ENCODE results near the gene TAS2R30. TPM values are rescaled to one million over a fixed set of nuclear protein-coding genes. Genes with fewer than 3 reads are reported as not detected.
"Not testable (repeated sequence)": the region's sequence is repeated elsewhere in the genome, so short reads cannot be mapped to it uniquely, and the experiment has no call there.

The TAS2R30 gene
- total RNA-seq, 1 experiment from 2014 or later, result 0.66 TPM

DNA sequence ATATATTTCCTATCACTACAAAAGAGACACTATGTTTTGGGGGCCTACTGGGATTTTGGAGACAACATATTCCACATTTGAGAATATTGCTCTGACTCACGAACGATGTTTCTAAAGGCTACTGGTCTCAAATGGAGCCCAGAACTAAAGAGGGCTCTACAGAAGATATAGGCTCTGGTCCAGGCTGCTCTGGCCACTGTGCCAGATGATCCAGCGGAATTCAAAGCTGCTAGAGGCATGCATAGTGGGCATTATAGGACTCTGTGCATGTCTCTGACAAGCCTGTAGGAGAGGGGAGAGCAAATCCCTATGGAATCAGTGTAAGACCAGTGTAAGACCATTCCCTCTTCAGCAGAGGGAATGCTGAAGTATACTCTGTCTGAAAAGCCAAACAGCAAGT, 4.1 kb downstream of the TAS2R30 start:
- DNase-seq (no peak), ATAC-seq (no peak)
- Histone ChIP-seq H2AFZ (ENCODE audit: low read length) (no peak overlapping the region), H3K4me1 (ENCODE audit: insufficient read depth, low read length) (no peaks in the 10 kb centered on the region), H3K9me3 (ENCODE audit: low read length) (no peaks in the 10 kb centered on the region), H3K4me2 (ENCODE audit: low read length) (no peak overlapping the region), H3K9ac (ENCODE audit: low read length) (no peak overlapping the region), H3K9me2 (replicated peaks; ENCODE audit: low read length) (no peaks in the 10 kb centered on the region), H4K20me1 (ENCODE audit: low read length) (no peaks in the 10 kb centered on the region), H3K79me2 (ENCODE audit: low read length) (peaks cover 3% of the 10 kb centered on the region; the same call in 1 of the 2 replicates), H3F3A (ENCODE audit: low read length, unreplicated experiment) (no peaks in the 10 kb centered on the region), H3K27me3 (ENCODE audit: low read length) (no peaks in the 10 kb centered on the region), H3K27ac (ENCODE audit: low read length) (no peak overlapping the region), H3K36me3 (ENCODE audit: low read depth, low read length) (no peaks in the 10 kb centered on the region), H3K4me3 (ENCODE audit: low read length) (no peak overlapping the region)
- intact Hi-C loops (cut with micrococcal nuclease), result no loop called here
- POLR2A ChIA-PET (ENCODE audit: unreplicated experiment), result no interaction called here
- CTCF ChIA-PET, result no interaction called here
- BruUV-seq (replicated peaks), result no TSS peak
- TF ChIP-seq EZH2phosphoT487 (IDR thresholded peaks at IDR 0.05; ENCODE audit: borderline replicate concordance, low read length) (no peak), EZH2 (IDR thresholded peaks at IDR 0.05; ENCODE audit: low read length, unreplicated experiment) (no peak)
- TF ChIP-seq, protein P1, sequence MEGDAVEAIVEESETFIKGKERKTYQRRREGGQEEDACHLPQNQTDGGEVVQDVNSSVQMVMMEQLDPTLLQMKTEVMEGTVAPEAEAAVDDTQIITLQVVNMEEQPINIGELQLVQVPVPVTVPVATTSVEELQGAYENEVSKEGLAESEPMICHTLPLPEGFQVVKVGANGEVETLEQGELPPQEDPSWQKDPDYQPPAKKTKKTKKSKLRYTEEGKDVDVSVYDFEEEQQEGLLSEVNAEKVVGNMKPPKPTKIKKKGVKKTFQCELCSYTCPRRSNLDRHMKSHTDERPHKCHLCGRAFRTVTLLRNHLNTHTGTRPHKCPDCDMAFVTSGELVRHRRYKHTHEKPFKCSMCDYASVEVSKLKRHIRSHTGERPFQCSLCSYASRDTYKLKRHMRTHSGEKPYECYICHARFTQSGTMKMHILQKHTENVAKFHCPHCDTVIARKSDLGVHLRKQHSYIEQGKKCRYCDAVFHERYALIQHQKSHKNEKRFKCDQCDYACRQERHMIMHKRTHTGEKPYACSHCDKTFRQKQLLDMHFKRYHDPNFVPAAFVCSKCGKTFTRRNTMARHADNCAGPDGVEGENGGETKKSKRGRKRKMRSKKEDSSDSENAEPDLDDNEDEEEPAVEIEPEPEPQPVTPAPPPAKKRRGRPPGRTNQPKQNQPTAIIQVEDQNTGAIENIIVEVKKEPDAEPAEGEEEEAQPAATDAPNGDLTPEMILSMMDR (conservative IDR thresholded peaks at IDR 0.05; ENCODE audit: low read depth, low read length), result no peak

DNA sequence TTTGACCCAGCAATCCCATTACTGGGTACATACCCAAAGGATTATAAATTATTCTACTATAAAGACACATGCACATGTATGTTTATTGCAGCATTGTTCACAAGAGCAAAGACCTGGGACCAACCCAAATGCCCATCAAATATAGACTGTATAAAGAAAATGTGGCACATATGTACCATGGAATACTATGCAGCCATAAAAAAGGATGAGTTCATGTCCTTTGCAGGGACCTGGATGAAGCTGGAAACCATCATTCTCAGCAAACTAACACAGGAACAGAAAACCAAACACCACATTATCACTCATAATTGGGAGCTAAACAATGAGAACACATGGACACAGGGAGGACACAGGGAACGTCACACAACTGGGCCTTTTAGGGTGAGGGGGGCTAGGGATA, 20.3 kb downstream of the TAS2R30 start:
- H3K27ac ChIP-seq (ENCODE audit: low read length); ATAC-seq; H3K4me2 ChIP-seq (ENCODE audit: low read length); H3K9me2 ChIP-seq (replicated peaks; ENCODE audit: low read length); intact Hi-C loops (cut with micrococcal nuclease); DNase-seq; H3K4me3 ChIP-seq (ENCODE audit: low read length); H3K9ac ChIP-seq (ENCODE audit: low read length); CTCF ChIA-PET; H3K36me3 ChIP-seq (ENCODE audit: low read depth, low read length); BruUV-seq (replicated peaks); H3K9me3 ChIP-seq (ENCODE audit: low read length); H3F3A ChIP-seq (ENCODE audit: low read length, unreplicated experiment); H2AFZ ChIP-seq (ENCODE audit: low read length); H3K4me1 ChIP-seq (ENCODE audit: insufficient read depth, low read length); POLR2A ChIA-PET (ENCODE audit: unreplicated experiment); H3K27me3 ChIP-seq (ENCODE audit: low read length); H4K20me1 ChIP-seq (ENCODE audit: low read length): not testable (repeated sequence)
- peaks cover 36% of the 10 kb centered on the region for H3K79me2 ChIP-seq (ENCODE audit: low read length)

DNA sequence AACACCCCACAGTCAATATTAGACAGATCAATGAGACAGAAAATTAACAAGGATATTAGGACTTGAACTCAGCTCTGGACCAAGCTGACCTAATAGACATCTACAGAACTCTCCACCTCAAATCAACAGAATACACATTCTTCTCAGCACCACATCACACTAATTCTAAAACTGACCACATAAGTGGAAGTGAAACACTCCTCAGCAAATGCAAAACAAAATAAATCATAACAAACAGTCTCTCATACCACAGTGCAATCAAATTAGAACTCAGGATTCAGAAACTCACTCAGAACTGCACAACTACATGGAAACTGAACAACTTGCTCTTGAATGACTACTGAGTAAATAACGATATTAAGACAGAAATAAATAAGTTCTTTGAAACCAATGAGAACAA, 23.2 kb downstream of the TAS2R30 start:
- ATAC-seq; H3K36me3 ChIP-seq (ENCODE audit: low read depth, low read length); H3K9me2 ChIP-seq (replicated peaks; ENCODE audit: low read length); H3F3A ChIP-seq (ENCODE audit: low read length, unreplicated experiment); H3K4me3 ChIP-seq (ENCODE audit: low read length); POLR2A ChIA-PET (ENCODE audit: unreplicated experiment); intact Hi-C loops (cut with micrococcal nuclease); BruUV-seq (replicated peaks); H3K4me2 ChIP-seq (ENCODE audit: low read length); DNase-seq; H3K4me1 ChIP-seq (ENCODE audit: insufficient read depth, low read length); H3K9me3 ChIP-seq (ENCODE audit: low read length); H3K27ac ChIP-seq (ENCODE audit: low read length); CTCF ChIA-PET; H3K9ac ChIP-seq (ENCODE audit: low read length); H4K20me1 ChIP-seq (ENCODE audit: low read length); H3K27me3 ChIP-seq (ENCODE audit: low read length); H2AFZ ChIP-seq (ENCODE audit: low read length): not testable (repeated sequence)
- H3K79me2 ChIP-seq (ENCODE audit: low read length), result peaks cover 38% of the 10 kb centered on the region

DNA sequence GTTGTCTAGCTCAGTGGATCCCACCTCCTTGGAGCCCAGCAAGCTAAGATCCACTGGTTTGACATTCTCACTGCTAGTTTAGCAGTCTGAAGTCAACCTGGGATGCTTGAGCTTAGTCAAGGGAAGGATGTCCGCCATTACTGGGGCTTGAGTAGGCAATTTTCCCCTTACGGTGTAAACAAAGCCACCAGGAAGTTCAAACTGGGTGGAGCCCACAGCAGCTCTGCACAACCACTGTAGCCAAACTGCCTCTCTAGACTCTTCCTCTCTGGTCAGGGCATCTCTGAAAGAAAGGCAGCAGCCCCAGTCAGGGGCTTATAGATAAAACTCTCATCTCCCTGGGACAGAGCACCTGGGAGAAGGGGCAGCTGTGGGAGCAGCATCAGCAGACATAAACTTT, 25.6 kb downstream of the TAS2R30 start:
- Histone ChIP-seq H2AFZ (ENCODE audit: low read length) (no peak overlapping the region), H3K9me3 (ENCODE audit: low read length) (no peaks in the 10 kb centered on the region), H3K4me1 (ENCODE audit: insufficient read depth, low read length) (no peaks in the 10 kb centered on the region), H3K79me2 (ENCODE audit: low read length) (peaks cover 18% of the 10 kb centered on the region; the same call in 1 of the 2 replicates), H4K20me1 (ENCODE audit: low read length) (no peaks in the 10 kb centered on the region), H3F3A (ENCODE audit: low read length, unreplicated experiment) (no peaks in the 10 kb centered on the region), H3K27me3 (ENCODE audit: low read length) (no peaks in the 10 kb centered on the region), H3K36me3 (ENCODE audit: low read depth, low read length) (no peaks in the 10 kb centered on the region), H3K4me2 (ENCODE audit: low read length) (no peak overlapping the region), H3K9ac (ENCODE audit: low read length) (no peak overlapping the region), H3K4me3 (ENCODE audit: low read length) (no peak overlapping the region), H3K9me2 (replicated peaks; ENCODE audit: low read length) (no peaks in the 10 kb centered on the region), H3K27ac (ENCODE audit: low read length) (no peak overlapping the region)
- DNase-seq, result no peak
- ATAC-seq, result no peak
- ChIA-PET CTCF (no interaction called here), POLR2A (ENCODE audit: unreplicated experiment) (no interaction called here)
- no peak for TF ChIP-seq EZH2 (IDR thresholded peaks at IDR 0.05; ENCODE audit: low read length, unreplicated experiment)
- TF ChIP-seq EZH2phosphoT487 (IDR thresholded peaks at IDR 0.05; ENCODE audit: borderline replicate concordance, low read length), result no peak
- TF ChIP-seq, protein P1 (conservative IDR thresholded peaks at IDR 0.05; ENCODE audit: low read depth, low read length), result no peak
- intact Hi-C loops (cut with micrococcal nuclease), result no loop called here
- no TSS peak for BruUV-seq (replicated peaks)

Measured in PC-3 (cell line).